HFF-Myc (cell line): Measurements from ENCODE around the gene LRP8.

Experiments used
- DNase-seq: peaks from one replicate; pipeline ENCODE4 v3.0.0-alpha.2; 2011; ENCODE audit warnings: low read depth; ENCODE audit errors: extremely low read depth
- H3K4me3 ChIP-seq: replicated peaks from 2 replicates; pipeline ENCODE4 v1.5.1; 2011; ENCODE audit warnings: low read depth, mild to moderate bottlenecking, control low read depth, low read length
- TF ChIP-seq, protein P1 (sequence below): IDR thresholded peaks from 2 replicates; pipeline ENCODE4 v1.5.1; 2012; ENCODE audit warnings: mild to moderate bottlenecking, low read depth, low read length, control low read depth; ENCODE audit errors: missing control alignments

The LRP8 gene

DNA sequence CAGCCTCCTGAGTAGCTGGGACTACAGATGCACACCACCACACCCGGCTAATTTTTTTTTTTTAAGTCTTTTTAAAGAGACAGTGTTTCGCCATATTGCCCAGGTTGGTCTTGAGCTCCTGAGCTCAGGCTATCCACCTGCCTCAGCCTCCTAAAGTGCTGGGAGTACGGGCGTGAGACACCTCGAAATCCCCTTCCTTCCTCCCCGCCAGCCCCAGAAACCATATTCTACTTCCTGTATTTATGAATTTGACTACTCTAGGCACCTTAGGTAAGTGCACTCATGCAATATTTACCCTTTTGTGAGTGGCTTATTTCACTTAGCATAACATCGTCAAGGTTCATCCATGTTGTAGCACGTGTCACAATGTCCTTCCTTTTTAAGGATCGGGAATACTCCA lies 6.9 kb upstream of the LRP8 start:
- TF ChIP-seq, protein P1, sequence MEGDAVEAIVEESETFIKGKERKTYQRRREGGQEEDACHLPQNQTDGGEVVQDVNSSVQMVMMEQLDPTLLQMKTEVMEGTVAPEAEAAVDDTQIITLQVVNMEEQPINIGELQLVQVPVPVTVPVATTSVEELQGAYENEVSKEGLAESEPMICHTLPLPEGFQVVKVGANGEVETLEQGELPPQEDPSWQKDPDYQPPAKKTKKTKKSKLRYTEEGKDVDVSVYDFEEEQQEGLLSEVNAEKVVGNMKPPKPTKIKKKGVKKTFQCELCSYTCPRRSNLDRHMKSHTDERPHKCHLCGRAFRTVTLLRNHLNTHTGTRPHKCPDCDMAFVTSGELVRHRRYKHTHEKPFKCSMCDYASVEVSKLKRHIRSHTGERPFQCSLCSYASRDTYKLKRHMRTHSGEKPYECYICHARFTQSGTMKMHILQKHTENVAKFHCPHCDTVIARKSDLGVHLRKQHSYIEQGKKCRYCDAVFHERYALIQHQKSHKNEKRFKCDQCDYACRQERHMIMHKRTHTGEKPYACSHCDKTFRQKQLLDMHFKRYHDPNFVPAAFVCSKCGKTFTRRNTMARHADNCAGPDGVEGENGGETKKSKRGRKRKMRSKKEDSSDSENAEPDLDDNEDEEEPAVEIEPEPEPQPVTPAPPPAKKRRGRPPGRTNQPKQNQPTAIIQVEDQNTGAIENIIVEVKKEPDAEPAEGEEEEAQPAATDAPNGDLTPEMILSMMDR: no peak
- no peak overlapping the region for H3K4me3 ChIP-seq
- no peak for DNase-seq

DNA sequence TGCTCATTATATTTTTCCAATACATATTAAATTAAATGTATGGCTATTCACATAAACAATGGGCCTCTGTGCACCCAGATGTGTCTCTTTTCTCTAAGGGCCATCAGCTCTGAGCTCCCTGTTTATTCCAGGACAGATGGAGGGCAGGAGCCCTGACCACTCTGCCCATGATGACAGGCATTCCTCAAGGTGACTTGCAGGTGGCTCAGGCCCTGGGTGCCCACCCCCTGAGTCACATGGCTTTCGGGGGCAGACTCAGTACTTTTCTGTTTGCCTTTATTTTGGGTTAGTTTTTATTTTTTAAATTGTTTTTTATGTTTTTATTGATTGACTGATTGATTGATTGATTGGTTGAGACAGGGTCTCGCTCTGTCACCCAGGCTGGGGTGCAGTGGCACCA lies 6.4 kb upstream of the LRP8 start:
- no peak for DNase-seq
- no peak overlapping the region for H3K4me3 ChIP-seq
- TF ChIP-seq, protein P1: no peak

DNA sequence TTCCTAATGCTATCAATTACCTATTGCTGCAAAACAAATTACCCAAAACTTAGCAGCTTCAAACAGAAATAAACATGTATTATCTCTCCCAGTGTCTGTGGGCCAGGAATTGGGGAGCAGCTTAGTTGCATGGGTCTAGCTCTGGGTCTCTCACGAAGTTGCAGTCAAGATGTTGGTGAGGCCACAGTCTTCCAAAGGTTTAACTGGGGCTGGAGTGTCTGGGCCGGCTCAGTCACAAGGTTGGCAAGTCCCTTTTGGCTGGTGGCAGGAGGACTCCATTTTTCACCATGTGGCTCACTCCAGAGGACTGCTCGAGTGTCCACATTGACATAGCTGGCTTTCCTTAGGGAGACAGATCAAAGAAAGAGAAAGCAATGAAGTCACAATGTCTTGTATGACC lies 5.0 kb upstream of the LRP8 start:
- no peak overlapping the region for H3K4me3 ChIP-seq
- TF ChIP-seq, protein P1: no peak
- DNase-seq: no peak

DNA sequence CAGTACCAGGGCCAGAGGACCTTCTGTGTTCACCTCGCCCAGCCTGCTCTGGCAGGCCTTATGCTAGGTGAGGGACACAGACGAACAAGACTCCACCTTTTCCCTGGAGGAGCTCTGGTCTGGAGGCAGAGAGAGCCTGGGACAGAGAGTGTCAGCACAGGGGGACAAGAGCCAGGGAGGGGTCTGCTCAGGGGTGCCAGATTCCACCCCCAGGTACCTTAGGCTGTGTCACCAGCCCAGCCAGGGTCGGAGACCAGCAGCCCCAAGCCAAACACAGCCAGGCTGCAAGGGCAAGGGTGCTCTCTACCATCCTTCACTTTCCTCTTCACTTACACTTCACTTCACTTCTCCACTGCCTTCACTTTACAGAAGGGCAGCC lies 4.3 kb upstream of the LRP8 start:
- no peak for DNase-seq
- no peak overlapping the region for H3K4me3 ChIP-seq
- TF ChIP-seq, protein P1: no peak

DNA sequence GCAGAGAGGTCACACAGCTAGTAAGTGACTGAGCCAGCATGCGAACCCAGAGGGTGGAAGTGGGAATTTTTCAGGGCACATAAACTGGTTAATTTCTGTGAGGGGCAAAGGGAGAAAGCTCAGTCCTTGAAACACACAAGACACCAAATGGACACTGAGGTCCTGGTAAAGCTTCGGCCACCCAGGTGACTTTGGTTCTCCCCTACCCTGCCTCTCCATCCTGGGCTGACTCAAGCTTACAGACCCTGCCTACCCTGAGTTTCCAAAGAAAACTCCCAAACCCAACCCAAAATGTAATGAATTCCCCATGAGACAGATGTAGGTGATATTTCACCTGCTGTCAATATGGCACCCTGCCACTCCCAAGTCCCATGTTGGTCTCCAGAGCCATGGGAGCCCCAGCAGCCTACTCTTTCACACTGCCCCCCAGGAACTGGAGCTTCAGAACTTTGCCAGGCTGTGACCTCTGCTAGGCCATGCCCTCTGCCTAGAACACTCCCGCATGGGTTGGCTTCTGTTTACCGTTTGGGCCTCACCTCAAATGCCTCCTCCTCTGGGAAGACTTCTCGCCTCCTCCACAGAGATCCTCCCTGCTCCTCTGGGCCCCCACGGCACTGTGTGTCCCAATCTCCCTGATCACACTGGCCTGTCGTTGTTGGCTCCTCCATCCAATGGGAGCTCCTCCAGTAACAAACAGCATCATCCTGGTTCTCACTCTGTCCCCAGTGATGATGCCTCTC lies 3.7 kb upstream of the LRP8 start:
- DNase-seq: no peak
- TF ChIP-seq, protein P1: no peak
- H3K4me3 ChIP-seq: no peak overlapping the region

DNA sequence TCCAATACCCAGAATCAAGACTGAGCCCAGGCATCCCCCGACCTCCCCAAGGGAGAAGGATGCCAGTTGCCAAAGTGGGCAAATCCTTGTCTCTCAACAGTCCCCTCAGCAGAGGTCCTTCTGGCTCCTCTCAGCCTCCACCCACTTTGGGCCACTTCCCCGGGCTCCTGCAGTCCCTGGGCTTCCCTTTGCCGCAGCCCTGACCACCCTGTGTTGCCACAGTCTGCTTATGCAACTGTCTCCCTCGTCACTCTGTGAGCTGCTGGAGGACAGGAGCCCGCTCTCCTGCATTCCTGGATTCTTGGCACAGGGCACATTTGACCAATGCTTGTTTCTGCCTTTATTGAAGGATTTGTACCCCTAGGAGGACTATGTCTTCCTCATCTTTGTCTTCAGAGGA lies 2.9 kb upstream of the LRP8 start:
- DNase-seq: no peak
- TF ChIP-seq, protein P1: no peak
- no peak overlapping the region for H3K4me3 ChIP-seq
